Adrenal gland (tissue), 19 donors: Measurements from ENCODE around the gene ERCC5. TPM values are rescaled to one million over a fixed set of nuclear protein-coding genes. Genes with fewer than 3 reads are reported as not detected.

Experiments
- DNase-seq, 7 donors: peaks; one replicate each; pipeline ENCODE4 v3.0.0-alpha.2; 2019 to 2020
- H3K27ac ChIP-seq, 5 donors: fragments of 200-600 bp; sonication (generic) in 4 of 5; 1 replicate in 3 of 5; 2 replicates in 2 of 5; pipeline versions ENCODE4 v1.5.1 to v1.8.0; 2016 to 2020; ENCODE audit warnings: mild to moderate bottlenecking in 1 of 5
- H3K27me3 ChIP-seq: fragments of 200-600 bp; 2 replicates; pipeline ENCODE4 v1.8.0; 2021
- H3K36me3 ChIP-seq, 2 donors: fragments of 200-600 bp; replicated peaks in 1 of 2; 1 replicate in 1 of 2; 2 replicates in 1 of 2; pipeline versions ENCODE4 v1.5.1 to v1.8.0; 2018 to 2022
- H3K4me1 ChIP-seq, 2 donors: fragments of 200-600 bp; replicated peaks in 1 of 2; 1 replicate in 1 of 2; 2 replicates in 1 of 2; pipeline versions ENCODE4 v1.5.1 to v1.8.0; 2018 to 2021
- H3K4me3 ChIP-seq, 4 donors: fragments of 200-600 bp; sonication (generic) in 3 of 4; one replicate each; pipeline ENCODE4 v1.5.1; 2016 to 2018
- H3K9me3 ChIP-seq, 3 donors: fragments of 200-600 bp; sonication (generic) in 1 of 3; replicated peaks in 1 of 3; 1 replicate in 2 of 3; 2 replicates in 1 of 3; pipeline versions ENCODE4 v1.5.1 to v1.8.0; 2016 to 2021
- POLR2A ChIP-seq, 2 donors: fragments of 450-650 bp; IDR thresholded peaks; one replicate each; pipeline ENCODE4 v1.6.1; 2017; ENCODE audit warnings: antibody characterized with exemption in 2 of 2, mild to moderate bottlenecking in 2 of 2, moderate library complexity in 1 of 2
- WGBS, 4 donors: extraction: QIAGEN DNeasy Blood & Tissue Kit in 2 of 4; methylation state at CpG; one replicate each; pipeline versions ENCODE4 v1.1.5 to v1.1.7; 2013 to 2017; 5-methylcytosine and 5-hydroxymethylcytosine counted together
- intact Hi-C, 2 donors: fragments of 100-400 bp; cut with DNase I; formaldehyde crosslinking; loops; one replicate each; pipeline versions ENCODE4 v1.14.1 to v1.15.0; 2022 to 2023
- long read RNA-seq, 10 donors: library from polyadenylated mRNA in 3 of 10; unstranded in 2 of 10; stranded (forward) in 1 of 10; transcript quantifications; one replicate each; pipeline ENCODE4 v2.0.0 and lab custom pipeline, GENCODE V29; 2021 to 2026
- polyA plus RNA-seq, 3 donors: library from polyadenylated mRNA; stranded (reverse); fragments of 200-250 nt in 2 of 3; fragments of 350-450 nt in 1 of 3; fragmentation: Illumina TruSeq in 1 of 3; extraction: RNeasy Lipid Tissue Mini Kit (QIAGEN cat#74804) in 1 of 3; gene quantifications; one replicate each; pipeline ENCODE4 v1.2.3, GENCODE V29; 2013 to 2014
- total RNA-seq, 9 donors: library from RNA; depleted of rRNA in 4 of 9; stranded (reverse); fragments of >200 nt in 4 of 9; fragments of 120-200 nt in 1 of 9; fragmentation: NEBNext Ultra II Directional in 1 of 9; extraction: Animal tissue kit (Norgen Biotek cat#: 25700) in 1 of 9; gene quantifications; one replicate each; pipeline versions ENCODE4 v1.1.0 to v1.2.4, GENCODE V29; 2013 to 2023
- TF ChIP-seq, protein P1 (sequence below), 6 experiments: fragments of 450-650 bp in 4 of 6; fragments of 200-600 bp in 2 of 6; sonication (generic) in 1 of 6; IDR thresholded peaks; 1 replicate in 5 of 6; 2 replicates in 1 of 6; pipeline versions ENCODE4 v1.5.1 to v1.8.0; 2016 to 2021; ENCODE audit warnings: antibody characterized with exemption in 6 of 6, mild to moderate bottlenecking in 2 of 6, moderate library complexity in 1 of 6
- donor health status: healthy with polysubstance abuse.
- donor health status: Bipolar disorder and iron deficiency.
- donor health status: DM: yes; HTN: yes; CAD: no.
- donor health status: DM: no; HTN: no; CAD: no.
- donor health status: DM: no; HTN: no; CAD: no.
- donor health status: DM: yes; HTN: yes; CAD: no.

Gene ERCC5
- total RNA-seq = 10 to 100 TPM; 37.8 to 76.1 (median 58.7) TPM
- 100 to 1,000 TPM in 2 of 3 donors, 10 to 100 TPM in 1; 67.3 to 185 (median 157) TPM for polyA plus RNA-seq
- long read RNA-seq, donor 1, partial matches to known transcripts = 0 of 1 reads
- long read RNA-seq, donor 1, other reads (novel, unspliced or antisense) = 0 of 1 reads
- long read RNA-seq, donor 2, full-length matches to known transcripts = 4 of 4 reads
- long read RNA-seq, donor 2, partial matches to known transcripts = 0 of 4 reads
- long read RNA-seq, donor 2, other reads (novel, unspliced or antisense) = 0 of 4 reads
- long read RNA-seq, donor 3, full-length matches to known transcripts = 3 of 3 reads
- long read RNA-seq, donor 3, partial matches to known transcripts = 0 of 3 reads
- long read RNA-seq, donor 3, other reads (novel, unspliced or antisense) = 0 of 3 reads
- long read RNA-seq, donor 4, full-length matches to known transcripts = 2 of 14 reads
- long read RNA-seq, donor 4, partial matches to known transcripts = 10 of 14 reads
- long read RNA-seq, donor 4, other reads (novel, unspliced or antisense) = 2 of 14 reads
- long read RNA-seq, donor 5, full-length matches to known transcripts = 75 of 87 reads
- long read RNA-seq, donor 5, partial matches to known transcripts = 2 of 87 reads
- long read RNA-seq, donor 5, other reads (novel, unspliced or antisense) = 10 of 87 reads
- long read RNA-seq, donor 6, full-length matches to known transcripts = 4 of 13 reads
- long read RNA-seq, donor 6, partial matches to known transcripts = 5 of 13 reads
- long read RNA-seq, donor 6, other reads (novel, unspliced or antisense) = 4 of 13 reads
- long read RNA-seq, donor 7, full-length matches to known transcripts = 1 of 1 reads
- long read RNA-seq, donor 7, partial matches to known transcripts = 0 of 1 reads
- long read RNA-seq, donor 7, other reads (novel, unspliced or antisense) = 0 of 1 reads
- long read RNA-seq, donor 8, partial matches to known transcripts = 0 of 1 reads
- long read RNA-seq, donor 8, other reads (novel, unspliced or antisense) = 0 of 1 reads
- long read RNA-seq, donor 9, full-length matches to known transcripts = 2 of 2 reads
- long read RNA-seq, donor 9, partial matches to known transcripts = 0 of 2 reads
- long read RNA-seq, donor 9, other reads (novel, unspliced or antisense) = 0 of 2 reads
- long read RNA-seq, donor 10, partial matches to known transcripts = 0 of 1 reads
- long read RNA-seq, donor 10, other reads (novel, unspliced or antisense) = 0 of 1 reads

DNA sequence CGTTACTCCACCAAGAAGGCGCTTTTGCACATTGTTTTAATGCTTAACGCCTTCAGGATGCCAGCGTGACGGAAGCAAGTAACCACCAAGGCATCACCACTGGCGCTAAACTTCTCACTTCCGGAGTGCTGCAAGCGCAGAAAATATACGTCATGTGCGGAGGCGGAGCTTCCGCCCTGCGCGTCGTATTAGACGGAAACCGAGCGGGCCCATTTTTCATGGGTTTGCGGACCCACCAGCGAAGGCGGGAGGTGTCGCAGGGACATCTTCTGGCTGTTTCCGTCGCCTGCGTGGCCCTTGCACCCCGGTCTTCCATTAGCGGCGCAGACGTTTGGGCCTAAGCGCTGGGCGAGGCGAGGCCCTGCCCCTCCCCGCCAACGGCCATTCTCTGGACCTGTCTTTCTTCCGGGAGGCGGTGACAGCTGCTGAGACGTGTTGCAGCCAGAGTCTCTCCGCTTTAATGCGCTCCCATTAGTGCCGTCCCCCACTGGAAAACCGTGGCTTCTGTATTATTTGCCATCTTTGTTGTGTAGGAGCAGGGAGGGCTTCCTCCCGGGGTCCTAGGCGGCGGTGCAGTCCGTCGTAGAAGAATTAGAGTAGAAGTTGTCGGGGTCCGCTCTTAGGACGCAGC lies at the start of gene ERCC5:
Gene ERCC5 (plus strand): TSS at position 403 of the 631 bp plus-strand sequence. CDS start 235 bp downstream, outside the sequence.
- H3K36me3 ChIP-seq = no peaks in the 10 kb centered on the region
- intact Hi-C loops = loop anchor here (5.0 kb wide), 2 partner anchors 248 to 253 kb away; partner anchors contain the start of gene TPP2 (in 1 of the 2)
- DNase-seq = peak; percentile 95 to 98 (median 96)
- WGBS, 4 donors = 0% methylated on average over 9 to 49 of the region's 49 CpGs
- no peaks in the 10 kb centered on the region for H3K9me3 ChIP-seq
- H3K4me3 ChIP-seq = peak within 1 kb of the TSS; percentile 63 to 92 (median 76)
- TF ChIP-seq POLR2A (IDR thresholded peaks at IDR 0.05) = peak; percentile 73 to 89
- TF ChIP-seq, protein P1, sequence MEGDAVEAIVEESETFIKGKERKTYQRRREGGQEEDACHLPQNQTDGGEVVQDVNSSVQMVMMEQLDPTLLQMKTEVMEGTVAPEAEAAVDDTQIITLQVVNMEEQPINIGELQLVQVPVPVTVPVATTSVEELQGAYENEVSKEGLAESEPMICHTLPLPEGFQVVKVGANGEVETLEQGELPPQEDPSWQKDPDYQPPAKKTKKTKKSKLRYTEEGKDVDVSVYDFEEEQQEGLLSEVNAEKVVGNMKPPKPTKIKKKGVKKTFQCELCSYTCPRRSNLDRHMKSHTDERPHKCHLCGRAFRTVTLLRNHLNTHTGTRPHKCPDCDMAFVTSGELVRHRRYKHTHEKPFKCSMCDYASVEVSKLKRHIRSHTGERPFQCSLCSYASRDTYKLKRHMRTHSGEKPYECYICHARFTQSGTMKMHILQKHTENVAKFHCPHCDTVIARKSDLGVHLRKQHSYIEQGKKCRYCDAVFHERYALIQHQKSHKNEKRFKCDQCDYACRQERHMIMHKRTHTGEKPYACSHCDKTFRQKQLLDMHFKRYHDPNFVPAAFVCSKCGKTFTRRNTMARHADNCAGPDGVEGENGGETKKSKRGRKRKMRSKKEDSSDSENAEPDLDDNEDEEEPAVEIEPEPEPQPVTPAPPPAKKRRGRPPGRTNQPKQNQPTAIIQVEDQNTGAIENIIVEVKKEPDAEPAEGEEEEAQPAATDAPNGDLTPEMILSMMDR (IDR thresholded peaks at IDR 0.05) = peak in 1 of 6 experiments; percentile 8
- H3K4me1 ChIP-seq = peaks cover 4 to 23% of the 10 kb centered on the region in 2 donors
- no peaks in the 10 kb centered on the region for H3K27me3 ChIP-seq
- H3K27ac ChIP-seq = peak within 1 kb of the TSS; percentile 89 to 98 (median 96)

DNA sequence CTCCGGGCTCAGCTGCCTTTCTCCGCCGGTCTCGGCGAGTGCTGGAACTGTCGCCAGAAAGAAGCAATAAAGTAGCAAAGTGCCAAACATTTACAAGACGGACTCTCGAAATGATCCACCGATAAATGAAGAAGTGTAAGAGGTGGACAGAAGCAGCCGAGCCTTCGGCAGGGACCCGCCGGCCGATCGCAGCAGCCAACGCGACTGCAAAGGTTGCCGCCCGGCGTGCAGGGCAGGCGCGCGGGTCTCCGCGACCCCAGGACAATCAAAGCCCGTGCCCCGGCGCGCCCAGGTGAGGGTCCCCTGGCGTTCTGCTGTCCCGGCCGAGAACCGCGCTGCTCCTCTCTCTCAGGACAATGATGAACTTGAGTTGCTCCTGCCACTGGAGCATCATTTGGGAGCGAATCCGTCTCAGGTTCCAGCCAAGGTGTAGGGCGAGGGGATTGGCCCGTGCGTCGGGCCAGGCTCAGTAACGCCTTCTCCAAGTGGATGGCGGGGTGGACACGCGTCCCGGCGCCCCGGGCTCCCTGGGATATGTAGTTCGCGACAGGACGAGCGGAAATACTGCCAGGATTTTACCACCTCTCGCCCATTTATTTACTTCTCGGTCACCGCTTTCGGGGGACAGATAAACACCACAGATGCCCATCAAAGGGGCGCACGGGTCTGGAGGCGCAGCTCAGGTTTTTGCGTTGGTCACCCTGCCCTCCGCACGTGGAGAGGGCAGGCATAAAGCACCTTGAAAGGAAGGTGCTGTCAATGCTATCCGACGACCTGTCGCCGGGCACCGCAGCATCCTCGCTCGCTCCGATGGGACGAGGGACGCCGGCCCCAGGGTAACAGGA lies 47.0 kb upstream of the ERCC5 start, which contains the start of the genes BIVM and POGLUT2:
Gene BIVM (plus strand): TSS at position 539 of the 845 bp plus-strand sequence. CDS start 8,149 bp downstream, outside the sequence.
Gene POGLUT2 (minus strand): TSS at position 396 of the 845 bp plus-strand sequence. CDS start 306 bp downstream, at position 90.
- peak; percentile 91 to 97 (median 94) for DNase-seq
- Histone ChIP-seq H3K4me1 (peaks cover 11 to 23% of the 10 kb centered on the region in 2 donors), H3K36me3 (no peaks in the 10 kb centered on the region), H3K27me3 (no peaks in the 10 kb centered on the region), H3K9me3 (no peaks in the 10 kb centered on the region), H3K27ac (peak within 1 kb of the TSS; percentile 7 to 88 (median 83)), H3K4me3 (peak within 1 kb of the TSS; percentile 37 to 87 (median 64))
- intact Hi-C loops = no loop called here
- TF ChIP-seq, protein P1 (IDR thresholded peaks at IDR 0.05) = no peak
- peak in 1 of 2 donors; percentile 53 for TF ChIP-seq POLR2A (IDR thresholded peaks at IDR 0.05)
- 0 to 1% (median 0%) methylated on average over 36 to 72 of the region's 72 CpGs for WGBS, 4 donors

DNA sequence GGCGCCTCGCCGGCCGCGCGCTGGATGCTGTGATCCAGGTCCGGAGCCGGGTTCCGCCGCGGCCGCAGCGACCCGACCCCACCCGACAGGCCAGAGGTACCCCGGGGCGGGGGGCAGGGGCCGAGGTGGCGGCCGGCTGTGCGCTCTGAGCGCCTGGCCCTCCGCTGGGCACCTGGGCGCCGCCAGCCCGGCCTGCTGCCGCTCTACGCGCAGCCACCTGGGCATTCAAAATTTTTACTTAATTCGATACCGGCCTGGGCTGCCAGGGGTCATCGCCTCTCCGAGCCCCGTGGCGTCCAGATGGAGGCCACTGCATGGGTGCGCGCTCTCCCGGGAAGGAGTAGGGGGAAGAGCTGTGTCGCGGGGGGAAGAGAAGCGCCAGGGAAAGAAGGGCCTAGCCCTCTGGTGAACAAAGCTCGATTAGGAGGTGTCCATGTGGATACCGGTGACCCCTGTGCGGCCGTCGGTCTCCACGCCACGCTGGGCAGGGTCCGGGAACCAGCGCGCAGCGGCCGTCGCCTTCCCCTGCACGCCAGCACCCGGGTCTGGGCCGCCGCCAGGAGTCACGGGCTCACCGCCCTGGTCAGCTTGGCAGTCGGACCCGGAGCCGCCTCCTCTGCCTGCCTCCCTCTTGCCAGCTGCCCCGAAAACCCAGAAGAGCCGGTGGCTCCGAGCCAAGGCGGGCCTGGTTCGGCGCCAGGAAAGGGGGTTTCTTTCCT lies 46.2 kb upstream of the ERCC5 start:
- 0 to 1% (median 1%) methylated on average over 25 to 69 of the region's 69 CpGs for WGBS, 4 donors
- no peaks in the 10 kb centered on the region for H3K36me3 ChIP-seq
- intact Hi-C loops = no loop called here
- peaks cover 11 to 23% of the 10 kb centered on the region in 2 donors for H3K4me1 ChIP-seq
- no peaks in the 10 kb centered on the region for H3K9me3 ChIP-seq
- H3K4me3 ChIP-seq = peak overlapping the region; percentile 37 to 87 (median 64)
- TF ChIP-seq, protein P1 (IDR thresholded peaks at IDR 0.05) = no peak
- TF ChIP-seq POLR2A (IDR thresholded peaks at IDR 0.05) = no peak
- H3K27me3 ChIP-seq = no peaks in the 10 kb centered on the region
- peak in 6 of 7 donors; percentile 22 to 64 (median 36) for DNase-seq
- peak overlapping the region; percentile 7 to 88 (median 83) for H3K27ac ChIP-seq
